Astrocyte of the cerebellum (primary cell): Measurements from ENCODE around the gene GAL3ST1.

Experiments used
- DNase-seq: peaks from one replicate; pipeline ENCODE4 v3.0.0-alpha.2; 2011; ENCODE audit warnings: low read depth
- H3K4me3 ChIP-seq: 2 replicates; pipeline ENCODE4 v1.5.1; 2011; ENCODE audit warnings: mild to moderate bottlenecking, low read depth, low read length, moderate library complexity
- CTCF ChIP-seq: IDR thresholded peaks from 2 replicates; pipeline ENCODE4 v1.5.1; 2012; ENCODE audit warnings: low read length, low read depth, moderate library complexity, mild to moderate bottlenecking; ENCODE audit errors: missing control alignments
- in situ Hi-C: cut with HindIII; loops from 2 replicates; pipeline ENCODE4 v1.10.0; 2017; ENCODE audit warnings: low sequenced_read_pairs

GAL3ST1 gene

GRCh38 chr22:30584441-30584840 lies 10.0 kb upstream of the GAL3ST1 start:
- in situ Hi-C loops: no loop called here
- DNase-seq: no peak
- H3K4me3 ChIP-seq: no peak overlapping the region
- TF ChIP-seq CTCF: no peak

- no peak for TF ChIP-seq CTCF
- no peak overlapping the region for H3K4me3 ChIP-seq
- in situ Hi-C loops: no loop called here
- DNase-seq: no peak
These were observed 8.5 kb upstream of the GAL3ST1 start for GRCh38 chr22:30582788-30583545.

GRCh38 chr22:30582051-30582450 lies 7.6 kb upstream of the GAL3ST1 start:
- in situ Hi-C loops: no loop called here
- no peak for DNase-seq
- no peak for TF ChIP-seq CTCF
- no peak overlapping the region for H3K4me3 ChIP-seq

GRCh38 chr22:30580896-30581295 lies 6.4 kb upstream of the GAL3ST1 start:
- no peak for DNase-seq
- TF ChIP-seq CTCF: no peak
- no peak overlapping the region for H3K4me3 ChIP-seq
- in situ Hi-C loops: no loop called here

GRCh38 chr22:30578481-30578880 lies 4.0 kb upstream of the GAL3ST1 start:
- in situ Hi-C loops: no loop called here
- DNase-seq: no peak
- H3K4me3 ChIP-seq: no peak overlapping the region
- TF ChIP-seq CTCF: no peak

GRCh38 chr22:30575859-30576258 lies 1.4 kb upstream of the GAL3ST1 start:
- H3K4me3 ChIP-seq: no peak overlapping the region
- TF ChIP-seq CTCF: no peak
- in situ Hi-C loops: no loop called here
- no peak for DNase-seq
